ENCODE measurements around the gene NR1D2.

DNA sequence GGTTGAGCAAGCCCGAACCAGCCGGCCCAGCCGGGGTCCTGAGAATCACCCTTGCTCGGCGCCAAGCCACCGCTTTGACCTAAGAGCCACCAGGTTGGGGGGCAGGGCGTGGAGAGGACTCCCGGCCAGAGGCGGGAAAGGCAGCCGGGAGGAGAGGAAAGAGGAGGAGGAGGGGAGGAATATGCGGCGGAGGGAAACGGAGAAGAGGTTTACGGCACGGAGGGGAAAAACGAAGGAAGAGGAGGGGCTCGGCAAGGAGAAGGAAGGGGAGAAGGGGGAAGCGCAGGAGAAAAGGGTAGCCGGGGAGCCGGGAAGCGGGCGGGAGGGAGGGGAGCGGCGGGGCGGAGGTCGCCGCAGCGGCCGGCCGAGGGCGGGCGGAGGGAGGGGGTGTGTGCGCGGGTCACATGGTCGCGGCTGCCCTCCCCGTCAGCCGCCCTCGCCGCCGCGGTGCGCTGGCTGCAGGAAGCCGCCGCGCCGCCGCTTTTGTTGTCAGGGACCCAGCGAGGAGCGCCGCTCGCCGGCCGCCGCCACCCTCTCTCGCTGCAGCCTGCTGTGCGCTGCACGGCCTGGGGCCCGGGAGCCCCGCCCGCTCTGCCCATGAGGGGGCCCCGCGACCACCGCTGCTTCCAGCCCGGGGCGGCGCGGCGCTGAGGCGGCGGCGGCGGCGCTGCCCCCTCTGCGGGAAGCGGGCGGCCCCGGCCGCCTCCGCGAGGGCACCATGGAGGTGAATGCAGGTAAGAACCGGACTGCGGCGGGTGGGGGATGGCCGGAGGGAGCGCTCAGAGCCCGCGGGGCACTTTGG is at the start of gene NR1D2:
- TF ChIP-seq, protein P1, sequence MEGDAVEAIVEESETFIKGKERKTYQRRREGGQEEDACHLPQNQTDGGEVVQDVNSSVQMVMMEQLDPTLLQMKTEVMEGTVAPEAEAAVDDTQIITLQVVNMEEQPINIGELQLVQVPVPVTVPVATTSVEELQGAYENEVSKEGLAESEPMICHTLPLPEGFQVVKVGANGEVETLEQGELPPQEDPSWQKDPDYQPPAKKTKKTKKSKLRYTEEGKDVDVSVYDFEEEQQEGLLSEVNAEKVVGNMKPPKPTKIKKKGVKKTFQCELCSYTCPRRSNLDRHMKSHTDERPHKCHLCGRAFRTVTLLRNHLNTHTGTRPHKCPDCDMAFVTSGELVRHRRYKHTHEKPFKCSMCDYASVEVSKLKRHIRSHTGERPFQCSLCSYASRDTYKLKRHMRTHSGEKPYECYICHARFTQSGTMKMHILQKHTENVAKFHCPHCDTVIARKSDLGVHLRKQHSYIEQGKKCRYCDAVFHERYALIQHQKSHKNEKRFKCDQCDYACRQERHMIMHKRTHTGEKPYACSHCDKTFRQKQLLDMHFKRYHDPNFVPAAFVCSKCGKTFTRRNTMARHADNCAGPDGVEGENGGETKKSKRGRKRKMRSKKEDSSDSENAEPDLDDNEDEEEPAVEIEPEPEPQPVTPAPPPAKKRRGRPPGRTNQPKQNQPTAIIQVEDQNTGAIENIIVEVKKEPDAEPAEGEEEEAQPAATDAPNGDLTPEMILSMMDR (IDR thresholded peaks at IDR 0.05; ENCODE audit: low read depth, low read length, poor library complexity, severe bottlenecking): no peak
- TF ChIP-seq EZH2phosphoT487 (IDR thresholded peaks at IDR 0.05; ENCODE audit: borderline replicate concordance, low read length): no peak

All from DOHH2 (cell line).